Right lobe of liver (tissue), 6 donors: ENCODE data around the gene RNF8. TPM values are rescaled to one million over a fixed set of nuclear protein-coding genes. Genes with fewer than 3 reads are reported as not detected.
"Not testable (repeated sequence)": the region's sequence is repeated elsewhere in the genome, so short reads cannot be mapped to it uniquely, and the experiment has no call there.

ENCODE experiments used
- ATAC-seq, 4 donors: fragments of 200-7000 bp; cut with Tn5 transposase; one replicate each; pipeline ENCODE4 v1.9.1; 2020; ENCODE audit warnings: mild to moderate bottlenecking in 4 of 4, moderate library complexity in 4 of 4
- DNase-seq, 3 donors: peaks; one replicate each; pipeline ENCODE4 v3.0.0-alpha.2; 2020
- H3K27ac ChIP-seq, 3 donors: fragments of 200-600 bp; one replicate each; pipeline ENCODE4 v1.8.0; 2022
- H3K27me3 ChIP-seq, 2 donors: fragments of 200-600 bp; one replicate each; pipeline ENCODE4 v1.8.0; 2022
- H3K36me3 ChIP-seq, 4 donors: fragments of 200-600 bp; sonication (generic) in 1 of 4; one replicate each; pipeline versions ENCODE4 v1.5.1 to v1.8.0; 2017 to 2022; ENCODE audit warnings: control low read depth in 1 of 4
- H3K4me1 ChIP-seq, 4 donors: fragments of 200-600 bp; sonication (generic) in 1 of 4; one replicate each; pipeline versions ENCODE4 v1.5.1 to v1.8.0; 2017 to 2022; ENCODE audit warnings: control low read depth in 1 of 4
- H3K4me3 ChIP-seq, 3 donors: fragments of 200-600 bp; one replicate each; pipeline ENCODE4 v1.8.0; 2022
- H3K9me3 ChIP-seq, 4 donors: fragments of 200-600 bp; sonication (generic) in 1 of 4; one replicate each; pipeline versions ENCODE4 v1.5.1 to v1.8.0; 2017 to 2022; ENCODE audit warnings: control low read depth in 1 of 4
- POLR2A ChIP-seq: fragments of 450-650 bp; IDR thresholded peaks from one replicate; pipeline ENCODE4 v1.6.1; 2017; ENCODE audit warnings: antibody characterized with exemption, mild to moderate bottlenecking
- WGBS: methylation state at CpG from one replicate; pipeline ENCODE4 v1.1.6; 2018; ENCODE audit warnings: low coverage, low lambda C conversion rate; ENCODE audit not compliant: insufficient coverage; ENCODE audit errors: missing lambda C conversion rate; 5-methylcytosine and 5-hydroxymethylcytosine counted together
- intact Hi-C, 2 donors: fragments of 100-400 bp; cut with DNase I; formaldehyde crosslinking; loops; one replicate each; pipeline versions ENCODE4 v1.11.2 to v1.14.1; 2022
- total RNA-seq, 6 experiments: library from RNA; depleted of rRNA in 2 of 6; stranded (reverse); fragments of >200 nt in 2 of 6; fragmentation: NEBNext Ultra II Directional in 3 of 6; extraction: Animal tissue kit (Norgen Biotek cat#: 25700) in 3 of 6; gene quantifications; one replicate each; pipeline versions ENCODE4 v1.1.0 to v1.2.4, GENCODE V29; 2016 to 2023
- TF ChIP-seq, protein P1 (sequence below), 4 donors: fragments of 200-600 bp in 3 of 4; fragments of 450-650 bp in 1 of 4; IDR thresholded peaks; one replicate each; pipeline versions ENCODE4 v1.5.1 to v1.8.0; 2016 to 2022; ENCODE audit warnings: antibody characterized with exemption in 4 of 4, mild to moderate bottlenecking in 2 of 4
- donor health status: DM: no; HTN: yes; CAD: no.
- donor health status: DM: no; HTN: no; CAD: no.
- donor health status: DM: no; HTN: no; CAD: no.
- donor health status: DM: no; HTN: yes; CAD: no.
- donor health status: DM: no; HTN: yes; CAD: no.

RNF8 gene
- total RNA-seq, 6 experiments from 2014 or later = 4.3 to 7.1 (median 6.1) TPM

DNA sequence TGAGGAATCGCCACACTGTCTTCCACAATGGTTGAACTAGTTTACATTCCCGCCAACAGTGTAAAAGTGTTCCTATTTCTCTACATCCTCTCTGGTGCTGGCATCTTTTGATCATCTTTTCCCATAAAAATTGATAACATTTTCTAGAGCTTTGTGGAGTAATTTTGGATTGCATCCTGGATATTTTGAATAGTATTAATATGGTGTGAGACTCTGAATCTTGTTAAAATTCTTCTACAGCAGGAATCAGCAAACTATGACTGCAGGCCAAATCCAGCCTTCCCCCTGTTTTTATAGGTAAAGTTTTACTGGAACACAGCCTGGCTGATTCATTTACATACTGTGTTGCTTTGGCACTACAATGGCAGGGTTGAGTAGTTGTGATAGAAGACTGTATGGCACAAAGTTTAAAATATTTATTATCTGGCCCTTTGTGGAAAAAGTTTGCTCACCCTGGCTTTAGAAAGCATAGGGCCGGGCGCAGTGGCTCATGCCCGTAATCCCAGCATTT is 15.0 kb upstream of the RNF8 start:
- DNase-seq (no peak), ATAC-seq (no peak)
- WGBS = 100% methylated on average over 5 of the region's 5 CpGs
- H3K4me1 ChIP-seq = peaks cover 0 to 8% (median 0%) of the 10 kb centered on the region in 4 donors
- H3K4me3 ChIP-seq = no peak overlapping the region
- intact Hi-C loops = no loop called here
- H3K36me3 ChIP-seq = no peaks in the 10 kb centered on the region
- TF ChIP-seq POLR2A = no peak
- TF ChIP-seq, protein P1, sequence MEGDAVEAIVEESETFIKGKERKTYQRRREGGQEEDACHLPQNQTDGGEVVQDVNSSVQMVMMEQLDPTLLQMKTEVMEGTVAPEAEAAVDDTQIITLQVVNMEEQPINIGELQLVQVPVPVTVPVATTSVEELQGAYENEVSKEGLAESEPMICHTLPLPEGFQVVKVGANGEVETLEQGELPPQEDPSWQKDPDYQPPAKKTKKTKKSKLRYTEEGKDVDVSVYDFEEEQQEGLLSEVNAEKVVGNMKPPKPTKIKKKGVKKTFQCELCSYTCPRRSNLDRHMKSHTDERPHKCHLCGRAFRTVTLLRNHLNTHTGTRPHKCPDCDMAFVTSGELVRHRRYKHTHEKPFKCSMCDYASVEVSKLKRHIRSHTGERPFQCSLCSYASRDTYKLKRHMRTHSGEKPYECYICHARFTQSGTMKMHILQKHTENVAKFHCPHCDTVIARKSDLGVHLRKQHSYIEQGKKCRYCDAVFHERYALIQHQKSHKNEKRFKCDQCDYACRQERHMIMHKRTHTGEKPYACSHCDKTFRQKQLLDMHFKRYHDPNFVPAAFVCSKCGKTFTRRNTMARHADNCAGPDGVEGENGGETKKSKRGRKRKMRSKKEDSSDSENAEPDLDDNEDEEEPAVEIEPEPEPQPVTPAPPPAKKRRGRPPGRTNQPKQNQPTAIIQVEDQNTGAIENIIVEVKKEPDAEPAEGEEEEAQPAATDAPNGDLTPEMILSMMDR (IDR thresholded peaks at IDR 0.05) = no peak
- no peak overlapping the region for H3K27ac ChIP-seq
- no peaks in the 10 kb centered on the region for H3K27me3 ChIP-seq
- H3K9me3 ChIP-seq = no peaks in the 10 kb centered on the region

GRCh38 chr6:37339741-37340638 is 13.8 kb upstream of the RNF8 start:
- intact Hi-C loops = no loop called here
- 65% methylated on average over 4 of the region's 5 CpGs for WGBS
- peaks cover 0 to 8% (median 0%) of the 10 kb centered on the region in 4 donors for H3K4me1 ChIP-seq
- TF ChIP-seq POLR2A = no peak
- H3K36me3 ChIP-seq = no peaks in the 10 kb centered on the region
- H3K27me3 ChIP-seq = no peaks in the 10 kb centered on the region
- no peak overlapping the region for H3K4me3 ChIP-seq
- ATAC-seq (peak in 1 of 4 donors; percentile 40), DNase-seq (no peak)
- no peaks in the 10 kb centered on the region for H3K9me3 ChIP-seq
- no peak overlapping the region for H3K27ac ChIP-seq

- H3K4me3 ChIP-seq = no peak overlapping the region
- H3K27ac ChIP-seq = no peak overlapping the region
- no peak for DNase-seq
- no peaks in the 10 kb centered on the region for H3K9me3 ChIP-seq
- intact Hi-C loops = no loop called here
- no peak for TF ChIP-seq POLR2A
- TF ChIP-seq, protein P1 (IDR thresholded peaks at IDR 0.05) = no peak
- no peak for ATAC-seq
- H3K36me3 ChIP-seq = no peaks in the 10 kb centered on the region
- peaks cover 0 to 8% (median 0%) of the 10 kb centered on the region in 4 donors for H3K4me1 ChIP-seq
- H3K27me3 ChIP-seq = no peaks in the 10 kb centered on the region
- 72% methylated on average over 4 of the region's 4 CpGs for WGBS
Measured at GRCh38 chr6:37340639-37340943, 13.2 kb upstream of the RNF8 start.

DNA sequence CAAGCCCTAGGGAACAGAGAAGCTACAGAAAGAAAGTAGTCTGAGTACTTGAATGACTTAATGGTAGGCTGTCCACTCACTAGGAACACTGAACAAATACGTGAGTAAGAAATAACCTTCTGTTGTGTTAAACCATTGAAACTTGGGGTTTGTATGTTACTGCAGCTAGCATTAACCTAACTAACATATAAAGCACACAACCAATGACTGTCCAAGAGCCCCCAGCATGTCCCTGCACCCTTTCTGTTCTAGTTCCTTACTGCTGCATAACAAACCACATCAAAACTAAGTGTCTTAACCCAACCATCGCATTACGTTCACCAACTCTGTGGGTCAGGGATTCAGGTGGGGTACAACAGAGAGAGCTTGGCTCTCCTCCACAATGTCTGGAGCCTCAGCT is 10.5 kb upstream of the RNF8 start:
- 87% methylated on average over 3 of the region's 3 CpGs for WGBS

DNA sequence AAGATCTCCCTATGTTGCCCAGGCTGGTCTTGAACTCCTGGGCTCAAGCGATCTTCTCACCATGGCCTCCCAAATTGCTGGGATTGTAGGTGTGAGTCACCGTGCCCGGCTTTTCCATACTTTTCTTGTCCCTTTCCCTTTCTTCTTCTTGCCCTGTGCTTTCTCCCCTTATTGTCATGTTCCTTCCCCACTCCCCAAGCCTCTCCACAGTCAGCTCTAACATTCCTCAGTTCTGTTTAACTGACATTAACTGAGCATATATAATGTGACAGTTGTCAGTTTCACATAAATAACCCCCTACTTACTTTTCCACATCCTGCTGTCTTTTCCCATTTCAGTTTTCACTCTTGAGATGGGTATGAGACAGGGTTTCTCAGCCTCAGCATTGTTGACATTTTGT is 9.5 kb upstream of the RNF8 start:
- DNase-seq (no peak), ATAC-seq (no peak)
- H3K27me3 ChIP-seq = no peaks in the 10 kb centered on the region
- H3K36me3 ChIP-seq = no peaks in the 10 kb centered on the region
- no peak overlapping the region for H3K27ac ChIP-seq
- intact Hi-C loops = no loop called here
- WGBS = 77% methylated on average over 3 of the region's 3 CpGs
- H3K4me1 ChIP-seq = peaks cover 0 to 4% (median 0%) of the 10 kb centered on the region in 4 donors
- no peak for TF ChIP-seq POLR2A
- TF ChIP-seq, protein P1 (IDR thresholded peaks at IDR 0.05) = no peak
- no peak overlapping the region for H3K4me3 ChIP-seq
- no peaks in the 10 kb centered on the region for H3K9me3 ChIP-seq

More for the DNA sequence above, 10.5 kb upstream of the RNF8 start:
- Histone ChIP-seq H3K4me3 (no peak overlapping the region), H3K4me1 (peaks cover 0 to 8% (median 0%) of the 10 kb centered on the region in 4 donors), H3K36me3 (no peaks in the 10 kb centered on the region), H3K27me3 (no peaks in the 10 kb centered on the region), H3K27ac (no peak overlapping the region), H3K9me3 (no peaks in the 10 kb centered on the region)
- TF ChIP-seq, protein P1 (IDR thresholded peaks at IDR 0.05) = no peak
- TF ChIP-seq POLR2A = no peak
- DNase-seq = no peak
- ATAC-seq = no peak
- intact Hi-C loops = no loop called here

DNA sequence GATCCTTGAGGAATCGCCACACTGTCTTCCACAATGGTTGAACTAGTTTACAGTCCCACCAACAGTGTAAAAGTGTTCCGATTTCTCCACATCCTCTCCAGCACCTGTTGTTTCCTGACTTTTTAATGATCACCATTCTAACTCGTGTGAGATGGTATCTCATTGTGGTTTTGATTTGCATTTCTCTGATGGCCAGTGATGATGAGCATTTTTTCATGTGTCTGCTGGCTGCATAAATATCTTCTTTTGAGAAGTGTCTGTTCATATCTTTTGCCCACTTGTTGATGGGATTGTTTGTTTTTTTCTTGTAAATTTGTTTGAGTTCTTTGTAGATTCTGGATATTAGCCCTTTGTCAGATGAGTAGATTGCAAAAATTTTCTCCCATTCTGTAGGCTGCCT is 8.0 kb upstream of the RNF8 start:
- H3K4me3 ChIP-seq, H3K36me3 ChIP-seq, ATAC-seq, H3K27me3 ChIP-seq, H3K27ac ChIP-seq, H3K4me1 ChIP-seq, H3K9me3 ChIP-seq, DNase-seq, intact Hi-C loops: not testable (repeated sequence)
- WGBS = 68% methylated on average over 3 of the region's 3 CpGs
